HG03097 (cell line): ENCODE results near the gene NOP14.
"Not testable (repeated sequence)": the region's sequence is repeated elsewhere in the genome, so short reads cannot be mapped to it uniquely, and the experiment has no call there.

Experiments
- ATAC-seq: cut with Tn5 transposase; IDR thresholded peaks from one replicate; pipeline ENCODE4 v1.9.1; 2021; ENCODE audit not compliant: unreplicated experiment, low FRiP score

Gene NOP14

DNA sequence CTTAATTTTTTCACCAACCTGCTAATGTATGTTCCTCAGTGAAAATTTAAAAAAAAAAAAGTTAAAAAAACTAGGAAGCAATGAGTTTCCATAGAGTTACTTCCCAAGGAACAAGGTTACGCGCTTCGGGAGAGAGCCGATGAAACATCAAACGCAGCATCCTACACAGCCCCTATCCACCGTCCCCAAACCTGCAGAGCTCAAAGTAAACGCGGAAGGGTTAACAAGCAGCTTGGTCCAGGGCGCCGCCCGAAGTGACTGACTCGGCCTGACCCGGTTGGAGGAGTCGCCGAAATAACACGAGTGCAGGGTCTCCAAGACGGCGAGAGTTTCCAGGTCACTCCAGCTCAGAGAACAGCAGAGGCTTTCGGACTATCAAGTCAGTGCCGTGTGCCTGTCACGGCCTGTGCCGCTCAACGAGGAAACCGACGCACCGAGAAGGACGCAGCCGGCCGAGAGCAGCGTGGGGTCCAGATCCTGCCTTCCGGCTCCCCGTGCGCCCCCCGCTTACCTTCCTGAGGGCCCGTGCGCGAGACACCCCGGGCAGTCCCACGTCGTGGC is 512 bp downstream of the NOP14 start:
- peak; percentile 29 for ATAC-seq

DNA sequence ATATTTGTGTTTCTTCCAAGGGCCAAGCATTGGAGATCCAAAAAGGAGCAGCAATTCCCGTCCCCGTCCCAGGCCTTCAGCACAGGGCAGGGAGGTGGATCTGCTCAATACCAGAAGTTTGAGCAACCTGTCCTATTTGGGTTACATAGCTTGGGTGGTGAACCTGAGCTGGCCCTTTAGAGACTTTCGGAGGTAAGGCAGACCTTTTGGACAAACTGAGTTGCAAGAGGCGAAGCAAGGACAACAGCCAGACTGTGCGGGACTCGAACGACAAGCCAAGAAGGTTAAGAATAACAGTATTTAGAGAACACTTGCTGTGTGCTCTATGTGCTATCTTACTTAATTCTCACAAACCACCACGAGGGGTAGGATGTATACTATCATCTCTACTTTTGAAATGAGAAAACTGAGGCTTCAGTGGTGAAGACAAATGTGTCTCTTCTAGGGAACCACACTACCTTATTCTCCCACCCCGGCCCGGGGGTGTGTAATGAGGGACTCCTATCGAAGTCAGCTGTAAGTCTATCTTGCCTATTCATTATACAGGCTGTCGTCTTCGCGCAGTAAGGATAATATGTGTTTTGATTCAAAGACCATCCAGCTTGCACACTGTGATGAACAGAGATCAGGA is 1.3 kb downstream of the NOP14 start:
- ATAC-seq = no peak

DNA sequence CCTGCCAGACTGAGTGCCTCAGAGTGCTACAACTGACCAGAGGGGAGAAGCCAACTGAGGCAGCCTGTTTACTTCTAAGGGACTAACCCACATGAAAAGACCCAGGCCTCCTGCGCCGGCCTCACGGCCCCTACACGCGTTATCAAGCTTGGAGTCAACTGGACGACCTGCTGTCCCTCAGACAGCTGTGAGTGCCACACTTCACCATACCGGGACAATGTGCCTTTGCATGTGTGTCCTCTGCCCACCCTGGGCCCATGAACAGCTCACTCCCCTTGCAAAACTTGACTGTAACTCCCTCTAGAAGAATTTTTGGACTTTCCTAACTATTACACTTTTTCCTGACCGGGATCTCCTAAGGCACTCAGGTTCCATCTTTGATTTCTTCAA is 1.8 kb downstream of the NOP14 start:
- ATAC-seq = no peak

DNA sequence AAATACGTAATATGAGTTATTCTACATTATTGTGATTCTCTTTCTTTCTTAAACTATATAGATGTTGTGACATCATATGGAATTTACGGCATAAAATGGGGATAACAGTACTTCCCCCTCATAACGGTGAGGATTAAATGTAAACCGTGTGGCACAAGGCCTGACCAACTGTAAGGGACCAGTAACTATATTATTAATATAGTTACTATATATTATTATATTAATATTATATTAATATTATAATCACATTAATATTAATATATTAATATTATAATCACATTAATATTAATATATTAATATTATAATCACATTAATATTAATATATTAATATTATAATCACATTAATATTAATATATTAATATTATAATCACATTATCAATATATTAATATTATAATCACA is 2.8 kb downstream of the NOP14 start:
- ATAC-seq = not testable (repeated sequence)

DNA sequence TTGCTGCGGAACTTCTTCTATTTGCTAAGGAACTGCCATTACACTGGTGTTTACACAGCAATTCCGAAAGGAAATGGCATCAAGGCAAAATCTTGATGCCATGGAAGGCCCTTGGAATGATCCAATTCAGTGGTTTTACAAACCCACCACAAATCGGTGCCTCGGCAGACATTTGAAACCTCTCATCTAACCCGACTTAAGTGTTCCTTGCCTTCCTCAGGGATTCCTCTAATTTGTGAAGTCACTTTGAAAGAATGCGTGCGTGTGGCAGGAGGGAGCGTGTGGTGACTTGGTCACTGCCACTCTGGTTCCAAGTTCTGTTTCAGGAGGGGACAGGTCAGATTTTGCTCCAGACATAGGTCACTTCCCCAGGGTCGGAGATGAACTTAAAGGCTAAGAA is 4.8 kb downstream of the NOP14 start:
- no peak for ATAC-seq

DNA sequence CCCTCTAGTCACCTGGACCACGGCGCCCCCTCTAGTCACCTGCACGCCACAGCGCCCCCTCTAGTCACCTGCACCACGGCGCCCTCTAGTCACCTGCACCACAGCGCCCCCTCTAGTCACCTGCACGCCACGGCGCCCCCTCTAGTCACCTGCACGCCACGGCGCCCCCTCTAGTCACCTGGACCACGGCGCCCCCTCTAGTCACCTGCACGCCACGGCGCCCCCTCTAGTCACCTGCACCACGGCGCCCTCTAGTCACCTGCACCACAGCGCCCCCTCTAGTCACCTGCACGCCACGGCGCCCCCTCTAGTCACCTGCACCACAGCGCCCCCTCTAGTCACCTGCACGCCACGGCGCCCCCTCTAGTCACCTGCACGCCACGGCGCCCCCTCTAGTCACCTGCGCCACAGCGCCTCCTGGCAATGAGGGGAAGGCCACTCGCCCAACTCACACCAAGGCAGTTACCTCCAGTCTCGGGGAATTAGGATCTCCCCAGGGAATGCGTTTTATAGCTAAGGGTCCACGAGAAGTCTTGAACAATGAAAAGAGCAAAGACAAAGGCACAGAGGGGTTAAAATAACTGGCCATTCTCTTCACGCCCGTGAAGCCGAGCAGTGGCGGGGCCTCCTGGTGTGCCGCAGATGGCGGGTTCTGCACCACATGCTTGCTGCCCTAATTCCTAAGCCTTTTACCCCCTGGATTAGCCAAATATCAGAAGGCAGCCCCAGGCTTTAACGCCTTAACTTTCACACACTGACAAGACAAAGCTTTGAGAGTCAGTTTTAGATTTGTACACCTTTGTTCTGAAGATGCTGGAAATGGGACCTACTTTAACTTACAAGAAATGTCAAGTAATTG is 7.8 kb downstream of the NOP14 start:
- ATAC-seq = not testable (repeated sequence)

DNA sequence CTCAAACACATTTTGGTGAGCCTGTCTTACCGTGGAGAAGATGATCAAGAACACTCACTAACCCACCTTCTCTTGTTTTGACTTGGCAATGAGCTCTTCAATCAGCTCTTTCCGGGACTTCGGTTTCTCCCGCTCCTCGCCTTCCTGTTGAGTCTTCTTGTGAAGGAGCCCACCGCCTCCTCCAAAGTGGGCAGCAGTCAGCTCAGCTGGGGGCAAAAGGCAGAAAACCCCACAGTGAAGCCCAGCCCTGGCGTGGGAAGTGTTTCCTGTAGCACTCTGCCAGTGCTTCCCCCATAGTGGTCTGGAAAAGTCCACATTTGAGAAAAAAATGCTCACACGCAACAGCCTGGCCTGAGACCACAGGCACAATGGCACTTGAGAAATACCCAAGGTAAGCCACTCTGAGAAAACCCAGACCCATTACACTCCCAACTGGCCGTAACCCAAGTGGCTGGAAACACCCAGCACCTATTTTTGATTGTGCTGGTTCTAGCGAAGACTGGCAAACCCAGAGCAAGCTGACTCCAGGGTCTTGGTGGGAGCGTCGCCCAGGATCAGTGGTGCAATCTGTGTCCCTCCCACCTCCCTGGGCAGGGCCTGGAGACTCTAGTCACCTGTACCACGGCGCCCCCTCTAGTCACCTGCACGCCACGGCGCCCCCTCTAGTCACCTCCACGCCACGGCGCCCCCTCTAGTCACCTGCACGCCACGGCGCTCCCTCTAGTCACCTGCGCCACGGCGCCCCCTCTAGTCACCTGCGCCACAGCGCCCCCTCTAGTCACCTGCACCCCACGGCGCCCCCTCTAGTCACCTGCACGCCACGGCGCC is 8.6 kb downstream of the NOP14 start:
- ATAC-seq = no peak

DNA sequence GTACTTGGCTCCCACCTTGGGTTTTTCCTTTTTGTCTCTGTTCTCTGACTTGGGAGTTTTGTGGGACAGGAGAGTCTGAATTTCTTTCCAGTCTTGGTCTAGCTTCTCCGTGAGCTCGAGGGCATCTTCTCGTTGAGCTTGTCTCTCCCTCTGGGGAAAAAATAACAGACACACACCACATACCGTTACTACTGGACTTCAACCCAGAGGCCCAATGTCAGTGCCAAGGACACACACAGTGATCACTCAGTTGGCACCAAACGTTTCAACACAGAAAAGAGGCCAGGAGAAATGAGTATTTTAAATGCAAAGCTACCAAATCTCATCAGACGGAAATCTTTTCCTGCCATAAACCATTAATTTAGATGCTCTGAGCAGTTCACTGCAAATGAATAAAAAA is 9.7 kb downstream of the NOP14 start:
- no peak for ATAC-seq

DNA sequence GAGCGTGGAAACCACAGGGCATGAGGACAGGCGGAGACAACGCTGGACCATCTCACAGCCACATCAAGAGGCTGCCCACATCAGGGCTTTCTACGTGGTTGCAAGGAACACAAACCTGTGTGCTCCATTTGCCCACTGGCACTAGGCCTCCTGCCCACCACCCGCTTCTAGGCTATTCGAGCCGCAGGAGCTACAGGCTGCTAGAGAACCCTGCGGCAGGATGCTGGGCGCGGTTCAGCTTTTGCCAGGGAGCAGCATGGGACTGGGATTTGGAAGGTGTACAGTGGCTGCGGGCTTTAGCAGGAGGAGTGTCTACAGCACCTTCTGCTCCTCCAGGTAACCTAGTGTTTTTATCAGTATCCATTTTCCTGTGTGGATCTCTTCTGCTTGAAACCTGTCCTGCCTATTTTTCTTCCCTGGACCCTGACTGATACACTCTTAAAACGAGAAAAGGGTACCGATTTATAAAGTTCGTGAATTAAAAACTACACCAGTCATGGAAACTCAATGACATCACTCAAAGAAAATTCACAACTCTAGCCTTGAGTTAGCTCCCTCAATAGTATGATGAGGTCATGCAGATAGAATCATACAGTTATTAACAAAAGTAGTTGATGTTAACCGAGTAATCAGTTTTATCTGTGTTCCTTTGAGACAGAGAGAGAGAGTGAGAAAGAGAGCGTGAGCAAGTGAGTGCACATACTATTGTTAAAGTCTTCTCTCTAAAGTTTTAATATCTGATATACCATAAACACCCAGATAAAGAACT is 12.8 kb downstream of the NOP14 start:
- ATAC-seq = no peak

DNA sequence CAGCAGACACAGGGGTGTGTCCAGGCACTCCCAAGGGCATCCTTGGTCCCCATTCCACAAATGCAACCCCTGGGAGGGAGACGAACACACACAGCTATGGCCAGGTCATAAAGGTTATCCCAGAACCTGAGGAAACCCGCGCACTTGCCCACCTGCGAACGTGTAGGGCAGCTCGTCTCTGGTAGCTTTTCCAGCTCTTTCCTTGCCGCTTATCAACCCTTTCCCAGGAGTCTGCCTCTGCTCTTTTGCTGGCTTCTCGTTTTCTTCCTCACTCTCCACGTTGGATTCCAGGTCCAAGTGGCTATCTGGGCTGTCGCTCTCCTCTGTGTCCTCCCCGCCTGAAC is 13.5 kb downstream of the NOP14 start:
- no peak for ATAC-seq

DNA sequence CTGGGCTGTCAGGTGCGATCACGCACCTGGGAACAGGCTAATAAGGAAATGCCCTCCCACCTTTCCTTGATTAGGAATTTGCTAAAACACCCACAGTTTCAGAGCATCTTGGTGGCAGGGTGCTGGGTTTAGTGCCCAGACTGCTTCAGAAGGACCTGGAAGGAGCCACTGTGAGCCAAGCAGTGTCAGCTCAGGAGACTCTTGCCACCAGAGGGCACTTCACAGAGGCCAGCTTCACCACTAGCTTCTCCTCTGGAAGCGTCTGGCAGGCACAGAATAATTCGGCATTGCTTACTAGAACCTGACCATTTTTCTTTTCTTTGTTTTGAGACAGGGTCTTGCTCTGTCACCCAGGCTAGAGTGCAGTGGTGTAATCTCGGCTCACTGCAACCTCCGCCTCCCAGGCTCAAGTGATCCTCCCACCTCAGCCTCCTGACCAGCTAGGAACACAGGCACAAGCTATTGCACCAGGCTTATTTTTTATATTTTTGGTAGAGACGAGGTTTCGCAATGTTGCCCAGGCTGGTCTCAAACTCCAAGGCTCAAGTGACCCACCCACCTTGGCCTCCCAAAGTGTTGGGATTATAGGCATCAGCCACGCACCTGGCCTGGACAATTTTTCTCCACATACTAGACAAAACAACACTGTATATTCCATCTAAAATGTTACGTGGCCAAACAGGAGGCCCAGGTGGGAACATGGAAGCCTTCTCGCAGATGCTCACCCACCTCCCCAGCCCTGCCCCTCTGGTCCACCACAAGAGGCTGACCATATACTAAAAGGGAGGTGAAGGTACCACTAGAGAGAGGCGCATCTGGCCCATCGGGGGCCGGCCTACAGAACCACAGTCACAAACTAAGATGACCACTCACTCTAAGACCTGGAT is 14.1 kb downstream of the NOP14 start:
- ATAC-seq = no peak

DNA sequence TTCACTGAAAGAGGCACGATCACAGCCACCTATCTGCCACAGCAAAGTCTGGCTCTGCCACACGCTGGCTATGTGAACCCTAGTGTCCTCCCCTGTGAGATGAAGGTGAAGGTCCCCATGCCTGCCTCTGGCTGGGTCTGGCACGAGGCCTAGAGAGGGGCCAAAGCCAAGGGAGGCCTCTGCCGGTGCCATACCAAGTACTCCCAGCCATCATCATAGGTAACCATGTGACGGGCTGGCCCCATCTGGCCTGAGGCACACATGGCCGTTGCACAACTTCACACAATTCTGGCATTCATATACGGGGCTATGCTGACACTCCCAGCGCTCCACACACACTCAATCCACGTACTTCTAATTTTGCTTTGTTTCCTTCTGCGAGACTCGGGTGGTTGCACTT is 15.3 kb downstream of the NOP14 start:
- no peak for ATAC-seq

DNA sequence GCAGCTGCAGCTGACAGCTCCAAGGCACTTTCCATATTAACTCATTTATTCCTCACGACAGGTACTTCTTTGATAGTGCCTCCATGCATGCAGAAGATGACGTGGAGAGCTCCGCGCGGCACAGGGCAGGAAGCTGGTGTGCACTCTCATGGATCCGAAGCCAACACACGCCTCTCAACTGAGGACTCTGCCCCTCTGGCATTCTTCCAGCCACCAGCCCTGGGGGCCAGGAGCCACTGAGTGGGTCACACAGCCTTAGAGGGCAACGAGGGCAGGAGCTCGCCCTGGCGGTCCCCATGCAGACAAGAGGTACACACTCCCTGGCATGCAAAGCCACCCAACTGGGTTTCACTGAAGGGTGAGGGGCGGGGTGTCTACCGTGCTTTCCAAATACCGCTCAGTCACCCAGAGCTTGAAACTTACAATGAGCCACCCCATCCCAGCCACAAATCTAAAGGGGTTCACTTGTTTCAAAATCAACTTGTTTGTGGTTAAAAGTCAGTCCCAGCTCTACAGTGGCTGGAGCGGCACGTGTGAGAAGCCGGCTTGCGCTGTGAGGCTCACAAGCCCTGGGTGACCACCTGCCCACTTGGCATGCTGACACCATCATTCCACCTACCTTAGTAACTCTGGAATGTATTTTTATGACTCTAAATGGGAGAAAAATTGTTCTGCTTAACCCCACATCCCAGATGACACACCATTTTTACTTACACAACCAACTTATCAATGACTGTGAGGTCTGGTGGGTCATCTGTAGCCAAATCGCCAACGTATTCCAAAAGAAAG is 16.2 kb downstream of the NOP14 start:
- no peak for ATAC-seq

DNA sequence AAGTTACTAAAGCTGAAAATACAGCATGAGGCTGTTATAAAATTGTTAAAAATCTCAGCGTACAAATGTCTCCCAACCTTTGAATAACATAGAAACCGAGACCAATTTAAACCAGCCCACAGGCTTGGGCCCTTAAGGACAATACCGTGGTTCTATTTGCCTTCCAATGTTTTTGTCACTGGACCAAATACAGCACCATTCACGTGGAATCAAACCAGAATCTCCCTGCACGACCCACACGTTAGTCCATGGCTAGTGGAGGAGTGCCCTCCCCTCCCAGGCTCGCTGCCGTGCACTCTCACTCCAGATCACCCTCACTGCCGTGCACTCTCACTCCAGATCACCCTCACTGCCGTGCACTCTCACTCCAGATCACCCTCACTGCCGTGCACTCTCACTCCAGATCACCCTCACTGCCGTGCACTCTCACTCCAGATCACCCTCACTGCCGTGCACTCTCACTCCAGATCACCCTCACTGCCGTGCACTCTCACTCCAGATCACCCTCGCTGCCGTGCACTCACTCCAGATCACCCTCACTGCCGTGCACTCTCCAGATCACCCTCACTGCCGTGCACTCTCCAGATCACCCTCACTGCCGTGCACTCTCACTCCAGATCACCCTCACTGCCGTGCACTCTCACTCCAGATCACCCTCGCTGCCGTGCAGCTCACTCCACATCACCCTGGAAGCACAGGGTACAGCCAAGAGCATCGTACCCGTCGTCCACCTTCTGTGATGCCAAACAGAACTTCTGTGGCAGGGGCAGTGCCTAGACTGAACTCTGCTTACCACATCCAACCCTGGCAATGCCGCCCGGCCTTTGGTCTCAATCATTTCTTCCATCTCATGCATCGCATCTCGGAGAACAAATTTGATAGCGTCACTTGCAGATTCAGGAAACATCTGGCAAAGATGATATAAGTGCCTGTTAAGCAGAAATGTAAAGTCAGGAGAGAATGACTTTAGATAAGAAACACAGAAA is 17.3 kb downstream of the NOP14 start:
- not testable (repeated sequence) for ATAC-seq

DNA sequence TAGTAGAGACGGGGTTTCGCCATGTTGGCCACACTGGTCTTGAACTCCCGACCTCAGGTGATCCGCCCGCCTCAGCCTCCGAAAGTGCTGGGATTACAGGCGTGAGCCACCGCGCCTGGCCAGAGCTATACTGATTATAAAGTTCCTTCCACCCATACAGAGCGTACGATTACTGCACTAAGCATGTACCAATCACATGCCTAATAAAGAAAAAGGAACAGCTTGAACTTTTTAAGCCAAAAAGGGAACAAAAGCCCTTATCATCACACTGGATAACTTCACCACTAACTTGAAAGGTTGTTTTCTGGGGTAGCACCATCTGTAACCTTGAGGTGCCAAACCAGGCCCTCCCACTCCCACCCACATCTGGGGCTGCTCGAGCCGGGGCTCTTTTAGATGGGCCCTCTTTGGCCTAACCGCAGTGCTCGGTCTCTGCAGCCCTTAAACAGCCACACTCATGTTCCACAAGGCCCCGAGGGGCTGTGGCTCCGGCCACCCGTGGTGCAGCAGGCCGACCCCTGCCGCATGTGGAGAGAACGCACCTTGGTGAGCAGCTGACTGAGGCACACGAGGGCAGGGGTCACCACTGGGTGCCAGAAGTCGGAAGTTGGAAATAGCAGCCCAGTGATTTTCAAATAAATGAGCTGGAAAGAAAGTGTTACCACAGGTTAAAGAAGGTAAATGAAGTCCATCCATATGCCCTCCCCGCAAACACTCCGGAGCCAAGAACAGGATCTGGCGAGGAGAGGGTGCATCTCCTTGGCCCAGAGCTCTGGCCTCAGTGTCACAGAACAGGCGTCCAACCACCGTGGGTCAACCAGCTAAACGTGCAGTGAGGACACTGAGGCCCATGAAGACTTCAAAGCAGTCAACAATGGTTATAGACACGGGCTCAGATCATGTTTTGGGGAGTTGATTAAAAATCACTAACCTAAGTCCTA is 18.4 kb downstream of the NOP14 start:
- ATAC-seq = no peak

DNA sequence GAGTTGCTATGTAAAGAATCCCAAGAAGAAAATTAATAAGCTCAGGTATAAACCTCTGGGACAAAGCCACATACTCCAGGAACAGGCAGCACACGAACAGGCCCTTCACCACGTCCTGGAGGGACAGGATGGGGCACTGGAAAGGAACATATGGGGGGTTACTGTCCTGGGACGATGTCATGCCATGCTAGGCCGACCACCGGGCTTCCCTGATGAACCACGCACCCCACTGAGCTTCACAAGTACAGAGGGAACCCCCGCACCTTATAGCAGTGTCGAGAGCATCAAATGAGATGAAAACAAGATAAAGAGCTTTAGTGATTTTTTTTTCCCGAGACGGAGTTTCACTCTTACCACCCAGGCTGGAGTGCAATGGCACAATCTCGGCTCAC is 19.1 kb downstream of the NOP14 start:
- ATAC-seq = no peak
